Neural progenitor cell (in vitro differentiated cells): ENCODE data around the gene PNMA6E.

Experiments
- CTCF ChIP-seq: fragments of 200-600 bp; sonication (generic); IDR thresholded peaks from 2 replicates; pipeline ENCODE4 v1.5.1; 2017; ENCODE audit warnings: antibody characterized with exemption, mild to moderate bottlenecking
- EZH2phosphoT487 ChIP-seq: fragments of 200-600 bp; sonication (generic); IDR thresholded peaks from 2 replicates; pipeline ENCODE4 v1.6.1; 2017; ENCODE audit warnings: antibody characterized with exemption

GRCh38 chrX:153348421-153348820 is 52.7 kb downstream of the PNMA6E start:
- no peak for TF ChIP-seq CTCF
- no peak for TF ChIP-seq EZH2phosphoT487
